Measurements from ENCODE around the gene BCAP31.

The BCAP31 gene

GRCh38 chrX:153769865-153770600, 45.8 kb upstream of the BCAP31 start:
- no peaks in the 10 kb centered on the region for H3K36me3 Mint-ChIP-seq (ENCODE audit: low read depth)
- H3K9me3 Mint-ChIP-seq = no peaks in the 10 kb centered on the region
- peaks cover 5% of the 10 kb centered on the region for H3K4me1 Mint-ChIP-seq
- no peak overlapping the region for H3K4me3 Mint-ChIP-seq
- no peak overlapping the region for H3K27ac Mint-ChIP-seq
- no peak for TF ChIP-seq CTCF (IDR thresholded peaks at IDR 0.05; ENCODE audit: unreplicated experiment in 3 of 3)
- no peaks in the 10 kb centered on the region for H3K27me3 Mint-ChIP-seq (ENCODE audit: low read depth)

GRCh38 chrX:153769158-153769864, 45.1 kb upstream of the BCAP31 start:
- no peaks in the 10 kb centered on the region for H3K9me3 Mint-ChIP-seq
- no peaks in the 10 kb centered on the region for H3K27me3 Mint-ChIP-seq (ENCODE audit: low read depth)
- no peak for TF ChIP-seq CTCF (IDR thresholded peaks at IDR 0.05; ENCODE audit: unreplicated experiment in 3 of 3)
- H3K27ac Mint-ChIP-seq = no peak overlapping the region
- no peak overlapping the region for H3K4me3 Mint-ChIP-seq
- peaks cover 5% of the 10 kb centered on the region for H3K4me1 Mint-ChIP-seq
- no peaks in the 10 kb centered on the region for H3K36me3 Mint-ChIP-seq (ENCODE audit: low read depth)

- Mint-ChIP-seq H3K27ac (no peak overlapping the region), H3K36me3 (ENCODE audit: low read depth) (no peaks in the 10 kb centered on the region), H3K4me3 (no peak overlapping the region), H3K4me1 (peaks cover 5% of the 10 kb centered on the region), H3K27me3 (ENCODE audit: low read depth) (peaks cover under 1% of the 10 kb centered on the region), H3K9me3 (peaks cover 5% of the 10 kb centered on the region)
- no peak for TF ChIP-seq CTCF (IDR thresholded peaks at IDR 0.05; ENCODE audit: unreplicated experiment in 3 of 3)
Measured at GRCh38 chrX:153768311-153769157, 44.3 kb upstream of the BCAP31 start.

GRCh38 chrX:153767674-153768055, 43.5 kb upstream of the BCAP31 start:
- H3K9me3 Mint-ChIP-seq = peaks cover 8% of the 10 kb centered on the region
- H3K27ac Mint-ChIP-seq = no peak overlapping the region
- H3K4me1 Mint-ChIP-seq = peaks cover 5% of the 10 kb centered on the region
- H3K27me3 Mint-ChIP-seq (ENCODE audit: low read depth) = peaks cover 4% of the 10 kb centered on the region
- no peak for TF ChIP-seq CTCF (IDR thresholded peaks at IDR 0.05; ENCODE audit: unreplicated experiment in 3 of 3)
- no peak overlapping the region for H3K4me3 Mint-ChIP-seq
- no peaks in the 10 kb centered on the region for H3K36me3 Mint-ChIP-seq (ENCODE audit: low read depth)

- H3K4me3 Mint-ChIP-seq = no peak overlapping the region
- H3K27ac Mint-ChIP-seq = no peak overlapping the region
- TF ChIP-seq CTCF (IDR thresholded peaks at IDR 0.05; ENCODE audit: unreplicated experiment in 3 of 3) = no peak
- H3K4me1 Mint-ChIP-seq = peaks cover 5% of the 10 kb centered on the region
- H3K36me3 Mint-ChIP-seq (ENCODE audit: low read depth) = no peaks in the 10 kb centered on the region
- H3K27me3 Mint-ChIP-seq (ENCODE audit: low read depth) = peaks cover 4% of the 10 kb centered on the region
- H3K9me3 Mint-ChIP-seq = peaks cover 8% of the 10 kb centered on the region
Measured at GRCh38 chrX:153766871-153767673, 42.9 kb upstream of the BCAP31 start.

Measured in nephron (organoid).